ENCODE measurements around the gene SEMA4G. TPM values are rescaled to one million over a fixed set of nuclear protein-coding genes. Genes with fewer than 3 reads are reported as not detected.

Gene SEMA4G
- total and polyA plus RNA-seq, 2 of the 13 experiments (the other 11 are each of a cell fraction or from before 2014, with no cell fraction given): 46.2 to 207 TPM

GRCh38 chr10:100970076-100970913, 991 bp downstream of the SEMA4G start (continued):
- TF ChIP-seq ZNF512 (CRISPR knock-in tag; IDR thresholded peaks at IDR 0.05) (no peak), RERE (CRISPR knock-in tag; IDR thresholded peaks at IDR 0.05; ENCODE audit: low read depth) (no peak), HES4 (CRISPR knock-in tag; IDR thresholded peaks at IDR 0.05; ENCODE audit: borderline replicate concordance) (no peak), SIN3B (IDR thresholded peaks at IDR 0.05; ENCODE audit: low read length) (no peak), ZBTB33 (CRISPR knock-in tag; IDR thresholded peaks at IDR 0.05) (no peak), NFYC (CRISPR knock-in tag; IDR thresholded peaks at IDR 0.05) (no peak; the same call in 1 of the 2 replicates), NFKBIZ (CRISPR knock-in tag; IDR thresholded peaks at IDR 0.05) (no peak), HIC2 (CRISPR knock-in tag; IDR thresholded peaks at IDR 0.05; ENCODE audit: low read depth) (no peak), SRSF1 (optimal IDR thresholded peaks at IDR 0.05; ENCODE audit: low read depth, low read length) (no peak), IRF1 (CRISPR knock-in tag; IDR thresholded peaks at IDR 0.05; ENCODE audit: low read depth) (no peak), NR2F2 (IDR thresholded peaks at IDR 0.05; ENCODE audit: borderline replicate concordance, low read depth) (no peak), ZNF12 (CRISPR knock-in tag; IDR thresholded peaks at IDR 0.05) (no peak), ZNF296 (CRISPR knock-in tag; conservative IDR thresholded peaks at IDR 0.05) (no peak), ZNF451 (CRISPR knock-in tag; IDR thresholded peaks at IDR 0.05) (no peak), MBNL3 (CRISPR knock-in tag; conservative IDR thresholded peaks at IDR 0.05) (no peak), RFX1 (IDR thresholded peaks at IDR 0.05) (no peak), ATRX (CRISPR knock-in tag; IDR thresholded peaks at IDR 0.05; ENCODE audit: borderline replicate concordance) (no peak), ZFP62 (CRISPR knock-in tag; IDR thresholded peaks at IDR 0.05) (no peak)
